Heart left ventricle (tissue), 16 donors: ENCODE results near the gene HPF1. TPM values are rescaled to one million over a fixed set of nuclear protein-coding genes. Genes with fewer than 3 reads are reported as not detected.

Experiments used
- ATAC-seq, 4 donors: fragments of 200-7000 bp; cut with Tn5 transposase; one replicate each; pipeline ENCODE4 v1.9.1; 2020 to 2022; ENCODE audit warnings: moderate library complexity in 4 of 4, mild to moderate bottlenecking in 3 of 4, moderate number of reproducible peaks in 1 of 4
- DNase-seq, 5 donors: peaks; one replicate each; pipeline ENCODE4 v3.0.0-alpha.2; 2020
- H3K27ac ChIP-seq, 12 donors: fragments of 200-600 bp; sonication (generic) in 4 of 12; one replicate each; pipeline versions ENCODE4 v1.5.0 to v1.8.0; 2016 to 2022; ENCODE audit warnings: mild to moderate bottlenecking in 2 of 12
- H3K27me3 ChIP-seq, 9 donors: fragments of 200-600 bp; sonication (generic) in 2 of 9; one replicate each; pipeline versions ENCODE4 v1.5.1 to v1.8.0; 2016 to 2022; ENCODE audit warnings: mild to moderate bottlenecking in 3 of 9
- H3K36me3 ChIP-seq, 9 donors: fragments of 200-600 bp; sonication (generic) in 2 of 9; one replicate each; pipeline versions ENCODE4 v1.5.0 to v1.8.0; 2018 to 2022; ENCODE audit warnings: mild to moderate bottlenecking in 2 of 9
- H3K4me1 ChIP-seq, 12 donors: fragments of 200-600 bp; sonication (generic) in 4 of 12; one replicate each; pipeline versions ENCODE4 v1.5.0 to v1.8.0; 2016 to 2022; ENCODE audit warnings: mild to moderate bottlenecking in 3 of 12
- H3K4me3 ChIP-seq, 12 donors: fragments of 200-600 bp; sonication (generic) in 4 of 12; one replicate each; pipeline versions ENCODE4 v1.5.0 to v1.8.0; 2017 to 2022; ENCODE audit warnings: mild to moderate bottlenecking in 9 of 12, moderate library complexity in 4 of 12
- H3K9me3 ChIP-seq, 12 donors: fragments of 200-600 bp; sonication (generic) in 4 of 12; one replicate each; pipeline versions ENCODE4 v1.5.0 to v1.8.0; 2016 to 2022; ENCODE audit warnings: mild to moderate bottlenecking in 1 of 12
- POLR2A ChIP-seq, 2 donors: fragments of 450-650 bp; IDR thresholded peaks; one replicate each; pipeline ENCODE4 v1.6.1; 2017; ENCODE audit warnings: antibody characterized with exemption in 2 of 2, mild to moderate bottlenecking in 2 of 2, moderate library complexity in 2 of 2
- WGBS, 4 donors: extraction: QIAGEN DNeasy Blood & Tissue Kit in 2 of 4; methylation state at CpG; one replicate each; pipeline versions ENCODE4 v1.1.5 to v1.1.7; 2013 to 2018; 5-methylcytosine and 5-hydroxymethylcytosine counted together
- intact Hi-C, 10 donors: fragments of 100-400 bp; cut with DNase I; formaldehyde crosslinking; loops; one replicate each; pipeline versions ENCODE4 v1.11.1 to v1.14.2; 2022
- polyA plus RNA-seq, 2 donors: library from polyadenylated mRNA; stranded (reverse); fragments of 200-250 nt; gene quantifications; one replicate each; pipeline ENCODE4 v1.2.3, GENCODE V29; 2013
- total RNA-seq, 9 donors: library from RNA; depleted of rRNA in 2 of 9; stranded (reverse); fragments of >200 nt in 2 of 9; fragmentation: NEBNext Ultra II Directional in 3 of 9; extraction: Animal tissue kit (Norgen Biotek cat#: 25700) in 3 of 9; gene quantifications; one replicate each; pipeline versions ENCODE4 v1.1.0 to v1.2.4, GENCODE V29; 2016 to 2023
- TF ChIP-seq, protein P1 (sequence below), 12 donors: fragments of 200-600 bp; sonication (generic) in 4 of 12; IDR thresholded peaks; one replicate each; pipeline versions ENCODE4 v1.5.0 to v1.8.0; 2018 to 2022; ENCODE audit warnings: antibody characterized with exemption in 12 of 12, mild to moderate bottlenecking in 5 of 12
- donor health status: ischemic (EF 13 %, LVEDD 7.1; RV severe dilation, severe dysfunction).
- donor health status: healthy with polysubstance abuse.
- donor health status: DM: no; HTN: yes; CAD: no.
- donor health status: DM: no; HTN: no; CAD: no.
- donor health status: ischemic (EF 25% LVEDD 6.9; RV normal size, moderate dysfunction).
- donor health status: ischemic (EF 25% LVEDD 5.7; RV mildly dilated, moderate dysfunction).
- donor health status: healthy.
- donor health status: DM: yes; HTN: yes; CAD: no.
- donor health status: ischemic (EF 35%, LVEDD 5.7; RV mildly dilated, moderate dysfunction).
- donor health status: nonischemic (EF 11% LVEDD 7.7; RV severe dilation, severe dysfunction).
- donor health status: DM: yes; HTN: yes; CAD: no.
- donor health status: PGD.
- donor health status: ischemic (EF 29% LVEDD 5.4; RV normal size, mild dysfunction).
- donor health status: nonischemic (EF 23%, LVEDD 6.1; RV moderate dilation, normal function).

The HPF1 gene
- total and polyA plus RNA-seq, 11 donors: 15.7 to 38.3 (median 20.5) TPM

DNA sequence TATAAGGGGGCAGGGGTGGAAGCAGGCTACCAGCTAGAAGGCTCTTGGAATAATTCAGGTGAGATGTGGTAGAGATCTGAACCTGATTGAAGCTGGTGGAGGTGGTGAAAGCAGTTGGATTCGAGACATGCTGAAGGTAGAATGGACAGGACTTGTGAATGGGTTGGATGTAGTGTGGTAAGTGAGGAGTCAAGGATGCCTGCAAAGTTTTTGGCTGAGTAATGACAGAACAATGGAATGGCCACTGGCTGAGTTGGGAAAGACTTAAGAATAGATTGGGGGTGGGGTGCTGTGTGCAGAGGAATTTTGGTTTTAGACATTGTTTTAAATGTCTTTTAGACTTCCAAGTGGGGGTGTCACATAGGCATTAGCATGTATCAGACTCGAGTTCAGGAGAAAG is 33.5 kb downstream of the HPF1 start:
- H3K9me3 ChIP-seq: no peaks in the 10 kb centered on the region
- H3K4me1 ChIP-seq: no peaks in the 10 kb centered on the region
- intact Hi-C loops: loop anchor here in 1 of 10 donors (5.0 kb wide), 1 partner anchor 112 kb away; the partner anchor contains the start of gene NEK1
- H3K36me3 ChIP-seq: peaks cover 0 to 58% (median 27%) of the 10 kb centered on the region in 9 donors
- TF ChIP-seq POLR2A (IDR thresholded peaks at IDR 0.05): no peak
- TF ChIP-seq, protein P1, sequence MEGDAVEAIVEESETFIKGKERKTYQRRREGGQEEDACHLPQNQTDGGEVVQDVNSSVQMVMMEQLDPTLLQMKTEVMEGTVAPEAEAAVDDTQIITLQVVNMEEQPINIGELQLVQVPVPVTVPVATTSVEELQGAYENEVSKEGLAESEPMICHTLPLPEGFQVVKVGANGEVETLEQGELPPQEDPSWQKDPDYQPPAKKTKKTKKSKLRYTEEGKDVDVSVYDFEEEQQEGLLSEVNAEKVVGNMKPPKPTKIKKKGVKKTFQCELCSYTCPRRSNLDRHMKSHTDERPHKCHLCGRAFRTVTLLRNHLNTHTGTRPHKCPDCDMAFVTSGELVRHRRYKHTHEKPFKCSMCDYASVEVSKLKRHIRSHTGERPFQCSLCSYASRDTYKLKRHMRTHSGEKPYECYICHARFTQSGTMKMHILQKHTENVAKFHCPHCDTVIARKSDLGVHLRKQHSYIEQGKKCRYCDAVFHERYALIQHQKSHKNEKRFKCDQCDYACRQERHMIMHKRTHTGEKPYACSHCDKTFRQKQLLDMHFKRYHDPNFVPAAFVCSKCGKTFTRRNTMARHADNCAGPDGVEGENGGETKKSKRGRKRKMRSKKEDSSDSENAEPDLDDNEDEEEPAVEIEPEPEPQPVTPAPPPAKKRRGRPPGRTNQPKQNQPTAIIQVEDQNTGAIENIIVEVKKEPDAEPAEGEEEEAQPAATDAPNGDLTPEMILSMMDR (IDR thresholded peaks at IDR 0.05): no peak
- no peaks in the 10 kb centered on the region for H3K27me3 ChIP-seq
- peak in 1 of 4 donors; percentile 23 for ATAC-seq
- DNase-seq: no peak
- no peak overlapping the region for H3K4me3 ChIP-seq
- H3K27ac ChIP-seq: no peak overlapping the region
- WGBS, 4 donors: 85 to 92% (median 90%) methylated on average over 2 of the region's 2 CpGs

DNA sequence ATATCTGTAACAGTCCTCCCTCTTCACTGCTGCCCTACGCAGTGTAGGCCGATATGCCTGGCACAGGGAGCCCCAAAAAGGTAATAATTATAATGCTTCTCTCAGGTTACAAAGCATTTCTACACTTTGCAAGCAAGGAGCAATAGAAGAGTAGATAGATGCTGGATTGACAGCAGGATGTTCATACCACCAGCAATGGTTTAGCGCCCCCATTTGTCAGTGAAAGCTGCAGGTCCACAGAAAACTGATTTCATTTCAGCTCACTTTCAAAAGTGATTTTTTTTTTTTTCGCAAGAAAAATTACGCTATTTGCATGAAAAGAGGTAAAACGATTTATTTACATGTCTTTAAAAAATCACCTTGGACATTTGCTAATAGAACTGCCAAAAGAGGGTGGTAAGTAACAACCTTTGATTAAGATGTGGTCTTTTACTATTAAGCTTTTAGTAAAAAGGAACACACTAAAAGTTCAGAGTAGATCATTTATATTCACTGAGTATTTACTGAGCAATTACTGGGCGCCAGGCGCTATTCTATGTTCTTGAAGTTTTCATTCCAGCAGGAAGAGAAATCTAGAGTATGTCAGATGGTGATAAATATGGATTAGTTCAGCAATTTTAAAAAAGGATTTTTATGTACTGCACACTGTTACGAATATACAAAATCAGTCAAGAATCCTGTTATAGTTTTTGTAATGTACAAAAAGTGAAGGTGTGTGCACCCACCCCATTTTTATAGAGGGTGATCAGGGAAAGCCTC is 34.4 kb downstream of the HPF1 start:
- peaks cover 0 to 59% (median 25%) of the 10 kb centered on the region in 9 donors for H3K36me3 ChIP-seq
- H3K4me1 ChIP-seq: no peaks in the 10 kb centered on the region
- no peak for DNase-seq
- H3K4me3 ChIP-seq: no peak overlapping the region
- ATAC-seq: no peak
- H3K27me3 ChIP-seq: no peaks in the 10 kb centered on the region
- no peak overlapping the region for H3K27ac ChIP-seq
- no peak for TF ChIP-seq POLR2A (IDR thresholded peaks at IDR 0.05)
- TF ChIP-seq, protein P1 (IDR thresholded peaks at IDR 0.05): peak in 3 of 12 donors; percentile 15 to 24 (median 23)
- intact Hi-C loops: loop anchor here in 1 of 10 donors (5.0 kb wide), 1 partner anchor 111 kb away; the partner anchor contains the start of gene NEK1
- WGBS, 4 donors: 84 to 91% (median 89%) methylated on average over 9 of the region's 9 CpGs
- no peaks in the 10 kb centered on the region for H3K9me3 ChIP-seq

DNA sequence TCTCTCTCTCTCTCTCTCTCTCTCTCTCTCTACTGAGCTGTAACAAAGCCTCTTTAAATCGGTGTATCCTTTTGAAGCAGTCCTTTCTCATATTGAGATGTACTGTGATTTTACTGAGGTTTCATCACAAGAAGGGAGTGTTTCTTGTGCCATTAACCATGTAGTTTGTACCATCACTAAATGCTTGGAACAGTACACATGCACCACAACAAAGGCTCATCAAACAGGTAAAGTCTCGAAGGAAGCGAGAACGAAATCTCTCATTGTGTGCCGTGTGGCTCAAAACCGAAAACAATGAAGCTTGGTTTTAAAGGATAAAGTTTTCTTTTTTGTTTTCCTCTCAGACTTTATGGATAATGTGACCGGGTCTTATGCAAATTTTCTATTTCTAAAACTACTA is 37.2 kb downstream of the HPF1 start:
- intact Hi-C loops: loop anchor here in 1 of 10 donors (5.0 kb wide), 1 partner anchor 108 kb away; the partner anchor contains the start of gene NEK1
- H3K27ac ChIP-seq: no peak overlapping the region
- peaks cover 0 to 71% (median 36%) of the 10 kb centered on the region in 9 donors for H3K36me3 ChIP-seq
- 93 to 96% (median 95%) methylated on average over 7 of the region's 7 CpGs for WGBS, 4 donors
- ATAC-seq (no peak), DNase-seq (no peak)
- no peaks in the 10 kb centered on the region for H3K9me3 ChIP-seq
- no peak for TF ChIP-seq POLR2A (IDR thresholded peaks at IDR 0.05)
- TF ChIP-seq, protein P1 (IDR thresholded peaks at IDR 0.05): no peak
- H3K4me3 ChIP-seq: no peak overlapping the region
- no peaks in the 10 kb centered on the region for H3K27me3 ChIP-seq
- no peaks in the 10 kb centered on the region for H3K4me1 ChIP-seq

DNA sequence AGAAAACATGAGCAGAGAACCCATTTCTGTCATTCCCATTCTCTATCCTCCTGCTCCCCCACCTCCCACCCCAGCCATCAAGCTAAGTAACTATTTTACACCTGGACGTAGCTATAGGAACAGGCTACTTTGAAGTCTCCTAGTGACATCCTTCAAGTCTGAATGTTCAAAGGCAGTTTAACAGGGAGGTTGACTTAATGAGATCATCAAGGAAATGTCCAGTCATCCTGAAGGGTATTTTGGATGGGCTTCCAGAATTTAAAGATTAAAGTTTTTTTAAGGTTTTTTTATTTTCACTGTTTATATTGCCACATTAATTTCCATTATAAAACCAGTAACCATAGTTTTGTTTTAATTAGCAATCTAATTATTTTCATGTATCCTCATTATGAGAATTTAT is 41.1 kb downstream of the HPF1 start:
- H3K9me3 ChIP-seq: no peaks in the 10 kb centered on the region
- H3K4me3 ChIP-seq: no peak overlapping the region
- H3K4me1 ChIP-seq: no peaks in the 10 kb centered on the region
- DNase-seq (no peak), ATAC-seq (no peak)
- WGBS, 4 donors: 59 to 81% (median 72%) methylated on average over 1 of the region's 1 CpG
- no peak for TF ChIP-seq POLR2A (IDR thresholded peaks at IDR 0.05)
- TF ChIP-seq, protein P1 (IDR thresholded peaks at IDR 0.05): no peak
- intact Hi-C loops: loop anchor here in 3 of 10 donors (5.0 to 10.0 kb wide), 3 partner anchors 92 to 102 kb away; partner anchors contain the start of genes CLCN3 (in 1 of the 3) and NEK1 (in 1 of the 3)
- no peak overlapping the region for H3K27ac ChIP-seq
- no peaks in the 10 kb centered on the region for H3K27me3 ChIP-seq
- H3K36me3 ChIP-seq: peaks cover 0 to 90% (median 62%) of the 10 kb centered on the region in 9 donors
